ENCODE data around the gene SNTN. TPM values are rescaled to one million over a fixed set of nuclear protein-coding genes. Genes with fewer than 3 reads are reported as not detected.

Gene SNTN
- polyA plus RNA-seq, 1 donor (not counting 4 experiments of a cell fraction or from before 2014, with no cell fraction given), result not detected

- no peak overlapping the region for H3K4me3 ChIP-seq (ENCODE audit: control insufficient read depth in 2 of 3, extremely low read depth in 1 of 3, insufficient read depth in 2 of 3, low read depth in 1 of 3, low read length in 3 of 3)
- TF ChIP-seq, protein P1, sequence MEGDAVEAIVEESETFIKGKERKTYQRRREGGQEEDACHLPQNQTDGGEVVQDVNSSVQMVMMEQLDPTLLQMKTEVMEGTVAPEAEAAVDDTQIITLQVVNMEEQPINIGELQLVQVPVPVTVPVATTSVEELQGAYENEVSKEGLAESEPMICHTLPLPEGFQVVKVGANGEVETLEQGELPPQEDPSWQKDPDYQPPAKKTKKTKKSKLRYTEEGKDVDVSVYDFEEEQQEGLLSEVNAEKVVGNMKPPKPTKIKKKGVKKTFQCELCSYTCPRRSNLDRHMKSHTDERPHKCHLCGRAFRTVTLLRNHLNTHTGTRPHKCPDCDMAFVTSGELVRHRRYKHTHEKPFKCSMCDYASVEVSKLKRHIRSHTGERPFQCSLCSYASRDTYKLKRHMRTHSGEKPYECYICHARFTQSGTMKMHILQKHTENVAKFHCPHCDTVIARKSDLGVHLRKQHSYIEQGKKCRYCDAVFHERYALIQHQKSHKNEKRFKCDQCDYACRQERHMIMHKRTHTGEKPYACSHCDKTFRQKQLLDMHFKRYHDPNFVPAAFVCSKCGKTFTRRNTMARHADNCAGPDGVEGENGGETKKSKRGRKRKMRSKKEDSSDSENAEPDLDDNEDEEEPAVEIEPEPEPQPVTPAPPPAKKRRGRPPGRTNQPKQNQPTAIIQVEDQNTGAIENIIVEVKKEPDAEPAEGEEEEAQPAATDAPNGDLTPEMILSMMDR (optimal IDR thresholded peaks at IDR 0.05 in 1 of 3, IDR thresholded peaks at IDR 0.05 in 1 of 3, conservative IDR thresholded peaks at IDR 0.05 in 1 of 3; ENCODE audit: extremely low read depth in 1 of 3, insufficient read depth in 2 of 3, low read length in 3 of 3), result no peak
- TF ChIP-seq EZH2 (IDR thresholded peaks at IDR 0.05; ENCODE audit: low read length), result no peak
- no peak overlapping the region for H3K9ac ChIP-seq (ENCODE audit: control insufficient read depth, extremely low read depth, insufficient read depth, low read length)
- H3K36me3 ChIP-seq (ENCODE audit: control insufficient read depth in 2 of 2, extremely low read depth in 1 of 2, insufficient read depth in 2 of 2, low read length in 2 of 2), result no peaks in the 10 kb centered on the region
- H2AFZ ChIP-seq (ENCODE audit: control insufficient read depth, low read length), result no peak overlapping the region
- no peaks in the 10 kb centered on the region for H3K27me3 ChIP-seq (ENCODE audit: control insufficient read depth, extremely low read depth, insufficient read depth, low read length)
- no peak overlapping the region for H3K4me2 ChIP-seq (ENCODE audit: control insufficient read depth, extremely low read depth, insufficient read depth, low read depth, low read length)
- no peaks in the 10 kb centered on the region for H3K9me3 ChIP-seq (ENCODE audit: control insufficient read depth, low read depth, low read length)
- H3K79me2 ChIP-seq (ENCODE audit: control insufficient read depth, insufficient read depth, low read length), result no peaks in the 10 kb centered on the region
- dilution Hi-C loops (cut with MboI; ENCODE audit: extremely low pct_ligation_motif_present, low sequenced_read_pairs), result no loop called here
- peaks cover 34% of the 10 kb centered on the region for H3K4me1 ChIP-seq (ENCODE audit: control insufficient read depth, extremely low read depth, insufficient read depth, low read length)
- H3K27ac ChIP-seq (ENCODE audit: control insufficient read depth, insufficient read depth, low read length), result no peak overlapping the region
- H4K20me1 ChIP-seq (ENCODE audit: control insufficient read depth, extremely low read depth, insufficient read depth, low read length), result no peaks in the 10 kb centered on the region
- DNase-seq (ENCODE audit: low read depth, low spot score), result no peak
- peak; percentile 48 for FAIRE-seq
- no peaks in the 10 kb centered on the region for H3K9me1 ChIP-seq (ENCODE audit: control insufficient read depth, extremely low read depth, insufficient read depth, low read length)
These were observed 52.7 kb downstream of the SNTN start for GRCh38 chr3:63705092-63705645.

DNA sequence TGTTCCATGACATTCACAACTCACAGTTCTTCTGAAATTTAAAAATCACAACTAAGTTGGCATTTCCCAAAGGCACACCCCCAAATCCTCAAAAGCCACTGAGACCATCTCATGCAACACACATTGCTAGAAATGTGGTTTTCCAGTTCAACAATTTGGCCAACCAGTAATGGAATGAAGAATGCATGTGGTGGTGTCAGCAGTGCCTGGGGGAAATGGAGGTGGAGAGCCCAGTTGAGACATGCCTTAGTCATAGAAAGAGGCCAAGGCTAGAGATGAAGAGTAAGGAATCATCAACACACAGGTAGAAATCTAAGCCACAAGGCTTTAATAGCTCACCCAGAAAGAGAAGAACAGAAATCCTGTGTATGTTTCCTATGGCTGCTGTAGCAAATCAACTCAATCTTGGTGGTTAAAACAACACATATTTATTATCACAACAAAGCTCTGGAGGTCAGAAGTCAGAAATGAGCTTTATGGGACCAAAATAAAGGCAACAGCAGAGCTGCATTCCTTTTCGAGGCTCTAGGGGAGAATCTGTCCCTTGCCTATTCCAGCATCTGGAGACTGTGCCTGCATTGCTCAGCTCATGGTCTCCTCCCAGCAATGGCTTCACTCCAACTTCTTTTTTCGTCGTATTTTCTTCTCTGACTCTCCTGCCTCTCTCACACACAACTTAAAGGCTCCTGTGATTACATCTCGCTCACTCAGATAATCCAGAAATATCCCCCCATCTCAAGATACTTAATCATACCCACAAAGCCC, 54.0 kb downstream of the SNTN start:
- peak; percentile 99 for FAIRE-seq
- H3K9me1 ChIP-seq (ENCODE audit: control insufficient read depth, extremely low read depth, insufficient read depth, low read length), result no peaks in the 10 kb centered on the region
- no peak overlapping the region for H3K27ac ChIP-seq (ENCODE audit: control insufficient read depth, insufficient read depth, low read length)
- no peaks in the 10 kb centered on the region for H3K27me3 ChIP-seq (ENCODE audit: control insufficient read depth, extremely low read depth, insufficient read depth, low read length)
- dilution Hi-C loops (cut with MboI; ENCODE audit: extremely low pct_ligation_motif_present, low sequenced_read_pairs), result no loop called here
- no peak overlapping the region for H3K9ac ChIP-seq (ENCODE audit: control insufficient read depth, extremely low read depth, insufficient read depth, low read length)
- peak overlapping the region; percentile 53 for H3K4me2 ChIP-seq (ENCODE audit: control insufficient read depth, extremely low read depth, insufficient read depth, low read depth, low read length)
- peak overlapping the region in 1 of 3 experiments; percentile 29 for H3K4me3 ChIP-seq (ENCODE audit: control insufficient read depth in 2 of 3, extremely low read depth in 1 of 3, insufficient read depth in 2 of 3, low read depth in 1 of 3, low read length in 3 of 3)
- TF ChIP-seq EZH2 (IDR thresholded peaks at IDR 0.05; ENCODE audit: low read length), result no peak
- TF ChIP-seq, protein P1 (optimal IDR thresholded peaks at IDR 0.05 in 1 of 3, IDR thresholded peaks at IDR 0.05 in 1 of 3, conservative IDR thresholded peaks at IDR 0.05 in 1 of 3; ENCODE audit: extremely low read depth in 1 of 3, insufficient read depth in 2 of 3, low read length in 3 of 3), result no peak
- peak; percentile 57 for DNase-seq (ENCODE audit: low read depth, low spot score)
- no peaks in the 10 kb centered on the region for H3K9me3 ChIP-seq (ENCODE audit: control insufficient read depth, low read depth, low read length)
- H4K20me1 ChIP-seq (ENCODE audit: control insufficient read depth, extremely low read depth, insufficient read depth, low read length), result no peaks in the 10 kb centered on the region
- peaks cover 34% of the 10 kb centered on the region for H3K4me1 ChIP-seq (ENCODE audit: control insufficient read depth, extremely low read depth, insufficient read depth, low read length)
- H3K36me3 ChIP-seq (ENCODE audit: control insufficient read depth in 2 of 2, extremely low read depth in 1 of 2, insufficient read depth in 2 of 2, low read length in 2 of 2), result no peaks in the 10 kb centered on the region
- no peaks in the 10 kb centered on the region for H3K79me2 ChIP-seq (ENCODE audit: control insufficient read depth, insufficient read depth, low read length)
- H2AFZ ChIP-seq (ENCODE audit: control insufficient read depth, low read length), result no peak overlapping the region

All from keratinocyte (primary cell).